ENCODE data around the gene C8B. TPM values are rescaled to one million over a fixed set of nuclear protein-coding genes. Genes with fewer than 3 reads are reported as not detected.

Gene C8B
- total RNA-seq, 2 donors from 2014 or later = not detected

- no peaks in the 10 kb centered on the region for H3K4me1 ChIP-seq (ENCODE audit: control insufficient read depth in 1 of 2, low read depth in 2 of 2)
- H3K27ac ChIP-seq = no peak overlapping the region
- H3K36me3 ChIP-seq = no peaks in the 10 kb centered on the region
- TF ChIP-seq CTCF (IDR thresholded peaks at IDR 0.05) = no peak
- no peak overlapping the region for H3K4me3 ChIP-seq
- H3K27me3 ChIP-seq (replicated peaks; ENCODE audit: insufficient read depth) = no peaks in the 10 kb centered on the region
- no peaks in the 10 kb centered on the region for H3K9me3 ChIP-seq
- DNase-seq (ENCODE audit: low spot score) (no peak), ATAC-seq (ENCODE audit: insufficient number of reproducible peaks, low FRiP score, low read depth) (no peak)
Observed at GRCh38 chr1:56916630-56917029, 49.2 kb downstream of the C8B start.

- H3K27me3 ChIP-seq (replicated peaks; ENCODE audit: insufficient read depth) = no peaks in the 10 kb centered on the region
- no peak for TF ChIP-seq CTCF (IDR thresholded peaks at IDR 0.05)
- no peaks in the 10 kb centered on the region for H3K4me1 ChIP-seq (ENCODE audit: control insufficient read depth in 1 of 2, low read depth in 2 of 2)
- H3K9me3 ChIP-seq = no peaks in the 10 kb centered on the region
- ATAC-seq (ENCODE audit: insufficient number of reproducible peaks, low FRiP score, low read depth) (no peak), DNase-seq (ENCODE audit: low spot score) (no peak)
- no peak overlapping the region for H3K4me3 ChIP-seq
- no peaks in the 10 kb centered on the region for H3K36me3 ChIP-seq
- H3K27ac ChIP-seq = no peak overlapping the region
Observed at GRCh38 chr1:56915960-56916359, 49.9 kb downstream of the C8B start.

GRCh38 chr1:56912325-56912724 is 53.5 kb downstream of the C8B start:
- Histone ChIP-seq H3K27ac (no peak overlapping the region), H3K9me3 (no peaks in the 10 kb centered on the region), H3K36me3 (no peaks in the 10 kb centered on the region), H3K4me3 (no peak overlapping the region), H3K4me1 (ENCODE audit: control insufficient read depth in 1 of 2, low read depth in 2 of 2) (no peaks in the 10 kb centered on the region), H3K27me3 (replicated peaks; ENCODE audit: insufficient read depth) (no peaks in the 10 kb centered on the region)
- no peak for ATAC-seq (ENCODE audit: insufficient number of reproducible peaks, low FRiP score, low read depth)
- DNase-seq (ENCODE audit: low spot score) = no peak
- TF ChIP-seq CTCF (IDR thresholded peaks at IDR 0.05) = no peak

GRCh38 chr1:56911098-56911938 is 54.5 kb downstream of the C8B start:
- Histone ChIP-seq H3K9me3 (no peaks in the 10 kb centered on the region), H3K4me3 (no peak overlapping the region), H3K27me3 (replicated peaks; ENCODE audit: insufficient read depth) (no peaks in the 10 kb centered on the region), H3K4me1 (ENCODE audit: control insufficient read depth in 1 of 2, low read depth in 2 of 2) (no peaks in the 10 kb centered on the region), H3K36me3 (no peaks in the 10 kb centered on the region), H3K27ac (no peak overlapping the region)
- DNase-seq (ENCODE audit: low spot score) (no peak), ATAC-seq (ENCODE audit: insufficient number of reproducible peaks, low FRiP score, low read depth) (no peak)
- TF ChIP-seq CTCF (IDR thresholded peaks at IDR 0.05) = no peak

- no peak for TF ChIP-seq CTCF (IDR thresholded peaks at IDR 0.05)
- no peak for DNase-seq (ENCODE audit: low spot score)
- ATAC-seq (ENCODE audit: insufficient number of reproducible peaks, low FRiP score, low read depth) = no peak
- Histone ChIP-seq H3K4me3 (no peak overlapping the region), H3K4me1 (ENCODE audit: control insufficient read depth in 1 of 2, low read depth in 2 of 2) (no peaks in the 10 kb centered on the region), H3K27me3 (replicated peaks; ENCODE audit: insufficient read depth) (no peaks in the 10 kb centered on the region), H3K27ac (no peak overlapping the region), H3K36me3 (no peaks in the 10 kb centered on the region), H3K9me3 (no peaks in the 10 kb centered on the region)
Observed at GRCh38 chr1:56910441-56910985, 55.3 kb downstream of the C8B start.
